Measurements from ENCODE around the gene RPS16. TPM values are rescaled to one million over a fixed set of nuclear protein-coding genes. Genes with fewer than 3 reads are reported as not detected.

Gene RPS16
- total and polyA plus RNA-seq, 12 donors, result 229 to 2,033 (median 1,202) TPM

DNA sequence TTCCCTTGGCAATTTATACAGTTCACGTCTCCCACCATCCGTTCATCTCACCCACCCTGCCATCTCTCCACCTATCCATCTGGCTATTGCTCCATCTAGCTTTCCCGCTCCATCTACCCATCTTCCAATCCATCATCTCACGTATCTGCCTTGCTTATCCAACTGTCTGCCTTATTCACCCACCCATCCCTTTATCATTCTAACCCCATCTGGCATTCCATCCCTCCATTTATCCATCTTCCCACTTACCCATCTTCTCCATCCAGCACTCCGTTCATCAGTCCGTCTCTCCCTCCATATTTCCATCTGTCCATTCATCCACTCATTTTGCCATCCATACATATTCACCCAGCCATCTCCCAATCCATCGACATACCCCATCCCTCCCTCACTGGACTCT, 10.0 kb downstream of the RPS16 start:
- Histone ChIP-seq H3K36me3 (replicated peaks in 1 of 2) (peaks cover 0 to 4% of the 10 kb centered on the region in 2 donors), H3K27ac (no peak overlapping the region)
- intact Hi-C loops (cut with DNase I), result no loop called here

GRCh38 chr19:39424934-39425333, 10.8 kb downstream of the RPS16 start:
- intact Hi-C loops (cut with DNase I), result no loop called here
- H3K27ac ChIP-seq, result no peak overlapping the region
- WGBS, 4 donors, result 76 to 82% (median 79%) methylated on average over 2 to 16 of the region's 16 CpGs

More for the DNA sequence above, 10.0 kb downstream of the RPS16 start:
- Histone ChIP-seq H3K4me3 (no peak overlapping the region), H3K4me1 (replicated peaks in 1 of 2) (peaks cover 10 to 13% of the 10 kb centered on the region in 2 donors), H3K9me3 (replicated peaks in 1 of 3) (no peaks in the 10 kb centered on the region), H3K27me3 (no peaks in the 10 kb centered on the region)
- DNase-seq, result no peak
- 89 to 92% (median 89%) methylated on average over 7 of the region's 7 CpGs for WGBS, 4 donors
- TF ChIP-seq, protein P1, sequence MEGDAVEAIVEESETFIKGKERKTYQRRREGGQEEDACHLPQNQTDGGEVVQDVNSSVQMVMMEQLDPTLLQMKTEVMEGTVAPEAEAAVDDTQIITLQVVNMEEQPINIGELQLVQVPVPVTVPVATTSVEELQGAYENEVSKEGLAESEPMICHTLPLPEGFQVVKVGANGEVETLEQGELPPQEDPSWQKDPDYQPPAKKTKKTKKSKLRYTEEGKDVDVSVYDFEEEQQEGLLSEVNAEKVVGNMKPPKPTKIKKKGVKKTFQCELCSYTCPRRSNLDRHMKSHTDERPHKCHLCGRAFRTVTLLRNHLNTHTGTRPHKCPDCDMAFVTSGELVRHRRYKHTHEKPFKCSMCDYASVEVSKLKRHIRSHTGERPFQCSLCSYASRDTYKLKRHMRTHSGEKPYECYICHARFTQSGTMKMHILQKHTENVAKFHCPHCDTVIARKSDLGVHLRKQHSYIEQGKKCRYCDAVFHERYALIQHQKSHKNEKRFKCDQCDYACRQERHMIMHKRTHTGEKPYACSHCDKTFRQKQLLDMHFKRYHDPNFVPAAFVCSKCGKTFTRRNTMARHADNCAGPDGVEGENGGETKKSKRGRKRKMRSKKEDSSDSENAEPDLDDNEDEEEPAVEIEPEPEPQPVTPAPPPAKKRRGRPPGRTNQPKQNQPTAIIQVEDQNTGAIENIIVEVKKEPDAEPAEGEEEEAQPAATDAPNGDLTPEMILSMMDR (IDR thresholded peaks at IDR 0.05), result no peak
- no peak for TF ChIP-seq POLR2A (IDR thresholded peaks at IDR 0.05)

DNA sequence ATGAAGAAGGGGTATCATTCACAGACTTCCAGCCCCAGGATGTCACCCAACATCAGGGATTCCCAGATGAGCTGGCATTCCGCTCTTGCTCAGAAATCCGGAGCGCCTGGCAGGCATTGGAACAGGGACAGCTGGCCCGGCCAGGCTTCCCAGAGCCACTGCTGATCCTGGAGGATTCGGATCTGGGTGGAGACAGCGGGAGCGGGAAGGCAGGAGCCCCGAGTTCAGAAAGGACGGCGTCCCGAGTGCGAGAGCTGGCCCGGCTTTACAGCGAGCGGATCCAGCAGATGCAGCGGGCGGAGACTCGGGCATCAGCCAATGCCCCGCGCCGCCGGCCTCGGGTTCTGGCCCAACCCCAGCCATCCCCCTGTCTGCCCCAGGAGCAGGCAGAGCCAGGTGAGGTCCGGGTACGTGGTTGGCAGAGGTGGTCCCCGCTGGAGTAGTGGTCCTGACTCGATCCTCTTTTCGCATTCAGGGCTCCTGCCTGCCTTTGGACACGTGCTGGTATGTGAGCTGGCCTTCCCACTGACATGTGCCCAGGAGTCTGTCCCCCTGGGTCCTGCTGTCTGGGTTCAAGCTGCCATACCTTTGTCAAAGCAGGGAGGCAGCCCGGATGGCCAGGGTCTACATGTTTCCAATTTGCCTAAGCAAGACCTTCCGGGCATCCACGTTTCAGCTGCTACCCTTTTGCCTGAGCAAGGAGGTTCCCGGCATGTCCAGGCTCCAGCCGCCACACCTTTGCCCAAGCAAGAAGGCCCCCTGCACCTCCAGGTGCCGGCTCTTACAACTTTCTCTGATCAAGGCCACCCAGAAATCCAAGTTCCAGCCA, 12.3 kb downstream of the RPS16 start:
- intact Hi-C loops (cut with DNase I), result no loop called here
- H3K36me3 ChIP-seq (replicated peaks in 1 of 2), result peaks cover 0 to 8% of the 10 kb centered on the region in 2 donors
- 85 to 91% (median 90%) methylated on average over 26 to 35 of the region's 35 CpGs for WGBS, 4 donors
- H3K9me3 ChIP-seq (replicated peaks in 1 of 3), result no peaks in the 10 kb centered on the region
- H3K27me3 ChIP-seq, result no peaks in the 10 kb centered on the region
- no peak overlapping the region for H3K4me3 ChIP-seq
- H3K4me1 ChIP-seq (replicated peaks in 1 of 2), result peaks cover 4 to 6% of the 10 kb centered on the region in 2 donors
- TF ChIP-seq, protein P1 (IDR thresholded peaks at IDR 0.05), result no peak
- no peak for TF ChIP-seq POLR2A (IDR thresholded peaks at IDR 0.05)
- no peak for DNase-seq
- no peak overlapping the region for H3K27ac ChIP-seq

More at GRCh38 chr19:39424934-39425333, 10.8 kb downstream of the RPS16 start:
- Histone ChIP-seq H3K27me3 (no peaks in the 10 kb centered on the region), H3K36me3 (replicated peaks in 1 of 2) (peaks cover 0 to 4% of the 10 kb centered on the region in 2 donors), H3K4me1 (replicated peaks in 1 of 2) (peaks cover 10 to 13% of the 10 kb centered on the region in 2 donors), H3K4me3 (no peak overlapping the region), H3K9me3 (replicated peaks in 1 of 3) (no peaks in the 10 kb centered on the region)
- TF ChIP-seq, protein P1 (IDR thresholded peaks at IDR 0.05), result no peak
- no peak for TF ChIP-seq POLR2A (IDR thresholded peaks at IDR 0.05)
- no peak for DNase-seq

DNA sequence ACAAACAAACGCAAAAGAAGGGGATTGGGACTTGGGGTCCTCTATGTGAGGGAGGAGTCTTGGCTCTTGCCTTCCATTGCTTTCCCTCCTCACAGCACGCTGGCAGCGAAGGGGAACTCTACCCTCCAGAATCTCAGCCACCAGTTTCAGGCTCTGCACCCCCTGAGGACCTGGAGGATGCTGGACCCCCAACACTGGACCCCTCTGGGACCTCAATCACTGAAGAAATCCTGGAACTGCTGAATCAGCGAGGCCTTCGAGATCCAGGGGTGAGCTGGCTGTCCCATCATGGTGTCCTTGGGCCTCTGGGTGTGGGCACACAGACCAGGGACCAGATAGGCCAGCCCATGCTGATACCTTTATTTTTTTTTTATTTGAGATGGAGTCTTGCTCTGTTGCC, 13.7 kb downstream of the RPS16 start:
- TF ChIP-seq, protein P1 (IDR thresholded peaks at IDR 0.05), result no peak
- no peak for TF ChIP-seq POLR2A (IDR thresholded peaks at IDR 0.05)
- no peak for DNase-seq
- H3K36me3 ChIP-seq (replicated peaks in 1 of 2), result peaks cover 0 to 14% of the 10 kb centered on the region in 2 donors
- no peaks in the 10 kb centered on the region for H3K4me1 ChIP-seq (replicated peaks in 1 of 2)
- H3K4me3 ChIP-seq, result no peak overlapping the region
- H3K27ac ChIP-seq, result no peak overlapping the region
- no peaks in the 10 kb centered on the region for H3K9me3 ChIP-seq (replicated peaks in 1 of 3)
- WGBS, 4 donors, result 83 to 94% (median 90%) methylated on average over 1 to 5 of the region's 5 CpGs
- H3K27me3 ChIP-seq, result no peaks in the 10 kb centered on the region
- intact Hi-C loops (cut with DNase I), result no loop called here
